ENCODE data around the gene UBASH3B.

Gene UBASH3B

GRCh38 chr11:122649116-122649515 is 6.4 kb upstream of the UBASH3B start:
- DNase-seq, result no peak

- no peak for DNase-seq
These were observed 4.9 kb upstream of the UBASH3B start for GRCh38 chr11:122650619-122651018.

GRCh38 chr11:122652495-122652894 is 3.0 kb upstream of the UBASH3B start:
- no peak for DNase-seq

- DNase-seq, result no peak
These were observed 1.5 kb upstream of the UBASH3B start for GRCh38 chr11:122653916-122654585.

- DNase-seq, result peak; percentile 13 to 52 (median 26)
These were observed 630 bp downstream of the UBASH3B start for GRCh38 chr11:122656073-122656630.

- DNase-seq, result peak in 1 of 4 experiments; percentile 23
These were observed 1.1 kb downstream of the UBASH3B start for GRCh38 chr11:122656631-122657101.

GRCh38 chr11:122659676-122660554 is 4.4 kb downstream of the UBASH3B start:
- DNase-seq, result no peak

GRCh38 chr11:122661182-122661945 is 5.8 kb downstream of the UBASH3B start:
- no peak for DNase-seq

- no peak for DNase-seq
These were observed 7.7 kb downstream of the UBASH3B start for GRCh38 chr11:122663056-122663740.

GRCh38 chr11:122663764-122664163 is 8.2 kb downstream of the UBASH3B start:
- DNase-seq, result no peak

- no peak for DNase-seq
These were observed 8.7 kb downstream of the UBASH3B start for GRCh38 chr11:122664188-122664587.

- no peak for DNase-seq
These were observed 10.3 kb downstream of the UBASH3B start for GRCh38 chr11:122665861-122666260.

GRCh38 chr11:122666743-122667142 is 11.2 kb downstream of the UBASH3B start:
- no peak for DNase-seq

GRCh38 chr11:122668562-122669090 is 13.1 kb downstream of the UBASH3B start:
- DNase-seq, result no peak

GRCh38 chr11:122670131-122670530 is 14.6 kb downstream of the UBASH3B start:
- DNase-seq, result no peak

GRCh38 chr11:122671400-122671891 is 15.9 kb downstream of the UBASH3B start:
- DNase-seq, result no peak

- DNase-seq, result no peak
These were observed 17.4 kb downstream of the UBASH3B start for GRCh38 chr11:122672892-122673291.

GRCh38 chr11:122673701-122674100 is 18.2 kb downstream of the UBASH3B start:
- no peak for DNase-seq

GRCh38 chr11:122676638-122677037 is 21.1 kb downstream of the UBASH3B start:
- peak in 1 of 4 experiments; percentile 8 for DNase-seq

GRCh38 chr11:122677256-122677655 is 21.7 kb downstream of the UBASH3B start:
- DNase-seq, result no peak

GRCh38 chr11:122678406-122678805 is 22.9 kb downstream of the UBASH3B start:
- DNase-seq, result no peak

GRCh38 chr11:122679466-122679865 is 23.9 kb downstream of the UBASH3B start:
- DNase-seq, result no peak
